ENCODE data around the gene SLC9A7.

SLC9A7 gene

GRCh38 chrX:46704767-46705386 is 54.0 kb downstream of the SLC9A7 start:
- no peak for DNase-seq (ENCODE audit: low read depth)

- no peak for DNase-seq (ENCODE audit: low read depth)
Measured at GRCh38 chrX:46703980-46704379, 54.9 kb downstream of the SLC9A7 start.

- no peak for DNase-seq (ENCODE audit: low read depth)
Measured at GRCh38 chrX:46698691-46699090, 60.2 kb downstream of the SLC9A7 start.

- no peak for DNase-seq (ENCODE audit: low read depth)
Measured at GRCh38 chrX:46695491-46695890, 63.4 kb downstream of the SLC9A7 start.

- no peak for DNase-seq (ENCODE audit: low read depth)
Measured at GRCh38 chrX:46694549-46694948, 64.4 kb downstream of the SLC9A7 start.

- no peak for DNase-seq (ENCODE audit: low read depth)
Measured at GRCh38 chrX:46693149-46693548, 65.8 kb downstream of the SLC9A7 start.

- DNase-seq (ENCODE audit: low read depth): no peak
Measured at GRCh38 chrX:46690818-46691217, 68.1 kb downstream of the SLC9A7 start.

- no peak for DNase-seq (ENCODE audit: low read depth)
Measured at GRCh38 chrX:46687619-46688018, 71.3 kb downstream of the SLC9A7 start.

- peak; percentile 15 for DNase-seq (ENCODE audit: low read depth)
Measured at GRCh38 chrX:46686003-46686645, 72.8 kb downstream of the SLC9A7 start.

GRCh38 chrX:46683048-46683447 is 75.9 kb downstream of the SLC9A7 start:
- DNase-seq (ENCODE audit: low read depth): no peak

- no peak for DNase-seq (ENCODE audit: low read depth)
Measured at GRCh38 chrX:46681849-46682248, 77.1 kb downstream of the SLC9A7 start.

GRCh38 chrX:46678232-46678631 is 80.7 kb downstream of the SLC9A7 start:
- no peak for DNase-seq (ENCODE audit: low read depth)

- DNase-seq (ENCODE audit: low read depth): no peak
Measured at GRCh38 chrX:46676399-46677356, 82.2 kb downstream of the SLC9A7 start.

- no peak for DNase-seq (ENCODE audit: low read depth)
Measured at GRCh38 chrX:46673620-46674359, 85.1 kb downstream of the SLC9A7 start.

- no peak for DNase-seq (ENCODE audit: low read depth)
Measured at GRCh38 chrX:46670316-46670715, 88.6 kb downstream of the SLC9A7 start.

GRCh38 chrX:46666831-46667230 is 92.1 kb downstream of the SLC9A7 start:
- no peak for DNase-seq (ENCODE audit: low read depth)

GRCh38 chrX:46665232-46666152 is 93.4 kb downstream of the SLC9A7 start:
- DNase-seq (ENCODE audit: low read depth): no peak

- DNase-seq (ENCODE audit: low read depth): no peak
Measured at GRCh38 chrX:46662188-46662958, 96.5 kb downstream of the SLC9A7 start.

GRCh38 chrX:46653482-46653881 is 105.4 kb downstream of the SLC9A7 start:
- no peak for DNase-seq (ENCODE audit: low read depth)
